ENCODE measurements around the gene KLF3. TPM values are rescaled to one million over a fixed set of nuclear protein-coding genes. Genes with fewer than 3 reads are reported as not detected.
A peak's percentile ranks its signal among the peaks of the same experiment; 100 is the strongest.

KLF3 gene
- total and polyA plus RNA-seq, 9 of the 15 experiments (the other 6 are each of a cell fraction or from before 2014, with no cell fraction given): 9.9 to 47.2 (median 18.1) TPM

- H3K9ac ChIP-seq (ENCODE audit: insufficient read depth in 1 of 2, low read depth in 2 of 2, low read length in 2 of 2): no peak overlapping the region
- H3K79me2 ChIP-seq (ENCODE audit: control insufficient read depth, insufficient read depth, low read length): no peaks in the 10 kb centered on the region
- peaks cover 6% of the 10 kb centered on the region for H3K9me3 ChIP-seq (replicated peaks; ENCODE audit: control insufficient read depth, insufficient read depth, low read depth, low read length)
- DNase-seq (ENCODE audit: extremely low read depth in 1 of 4, low spot score in 3 of 4): no peak
- peak; percentile 74 for TF ChIP-seq RAD51 (IDR thresholded peaks at IDR 0.05; ENCODE audit: borderline replicate concordance, low read depth)
- no peak for TF ChIP-seq MAZ (CRISPR knock-in tag; conservative IDR thresholded peaks at IDR 0.05 in 1 of 2, IDR thresholded peaks at IDR 0.05 in 1 of 2)
- TF ChIP-seq ZNF449 (CRISPR knock-in tag; IDR thresholded peaks at IDR 0.05): no peak
- TF ChIP-seq TFE3 (CRISPR knock-in tag; IDR thresholded peaks at IDR 0.05): peak; percentile 86
- peak; percentile 41; the same call in 1 of the 2 replicates for TF ChIP-seq USF2 (CRISPR knock-in tag; IDR thresholded peaks at IDR 0.05)
- intact Hi-C loops (cut with micrococcal nuclease): no loop called here
- POLR2A ChIA-PET: interaction anchor here (2.0 kb wide), 1 partner anchor 12 kb away, joined by 9 read pairs; no protein-coding TSS in a partner anchor
- H3K4me1 ChIP-seq (replicated peaks in 1 of 2; ENCODE audit: control insufficient read depth in 2 of 2, insufficient read depth in 2 of 2, low read length in 2 of 2): peaks cover 0 to 1% of the 10 kb centered on the region in 2 experiments; a peak in 3 of 5 replicates
- H3K9me1 ChIP-seq (ENCODE audit: control insufficient read depth, insufficient read depth, low read length): no peaks in the 10 kb centered on the region
- no TSS peak for BruUV-seq (replicated peaks)
- no peaks in the 10 kb centered on the region for H4K20me1 ChIP-seq (replicated peaks; ENCODE audit: control insufficient read depth, insufficient read depth, low read length)
- no peak for ATAC-seq
- H3K4me3 ChIP-seq: no peak overlapping the region
- no peak overlapping the region for H2AFZ ChIP-seq (ENCODE audit: low read depth, low read length)
- in situ Hi-C loops (cut with MboI): no loop called here
- WGBS (ENCODE audit: insufficient coverage, low coverage, missing lambda C conversion rate): 8% methylated on average over 3 of the region's 3 CpGs
- H3K27ac ChIP-seq (ENCODE audit: extremely low read depth, low read depth, low read length): no peak overlapping the region
- H3K36me3 ChIP-seq (ENCODE audit: control insufficient read depth, insufficient read depth, low read length): no peaks in the 10 kb centered on the region
- no peak overlapping the region for H3K4me2 ChIP-seq (ENCODE audit: insufficient read depth, low read length)
- CTCF ChIA-PET (ENCODE audit: low intra/inter-chr PET ratio): no interaction called here
- no peak for FAIRE-seq
- H3K27me3 ChIP-seq (ENCODE audit: control insufficient read depth in 2 of 2, insufficient read depth in 2 of 2, low read length in 2 of 2): no peaks in the 10 kb centered on the region
Measured at GRCh38 chr4:38735870-38736269, 71.9 kb downstream of the KLF3 start.

Measured in K562 (cell line).